ENCODE measurements around the gene SPACA6. TPM values are rescaled to one million over a fixed set of nuclear protein-coding genes. Genes with fewer than 3 reads are reported as not detected.
A peak's percentile ranks its signal among the peaks of the same experiment; 100 is the strongest.
"Not testable (repeated sequence)": the region's sequence is repeated elsewhere in the genome, so short reads cannot be mapped to it uniquely, and the experiment has no call there.

Gene SPACA6
- 1 to 10 TPM; 1.6 to 2.3 (median 2.1) TPM for total RNA-seq

DNA sequence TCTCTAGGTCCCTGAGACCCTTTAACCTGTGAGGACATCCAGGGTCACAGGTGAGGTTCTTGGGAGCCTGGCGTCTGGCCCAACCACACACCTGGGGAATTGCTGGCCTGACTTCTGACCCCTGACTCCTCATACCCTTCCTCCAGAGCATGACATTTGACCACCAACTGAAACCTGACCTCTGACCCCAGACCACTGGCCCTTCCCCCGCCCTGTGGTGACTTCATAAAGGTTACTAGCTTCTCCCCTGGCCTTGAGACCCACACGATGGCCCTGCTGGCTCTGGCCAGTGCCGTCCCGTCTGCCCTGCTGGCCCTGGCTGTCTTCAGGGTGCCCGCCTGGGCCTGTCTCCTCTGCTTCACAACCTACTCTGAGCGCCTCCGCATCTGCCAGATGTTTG lies at the start of gene SPACA6:
Gene SPACA6, plus strand, starts transcription at position 71 of the 400 bp plus-strand sequence. Its CDS starts 197 bp downstream, at position 268.
- Mint-ChIP-seq H3K4me1 (ENCODE audit: low read depth) (peaks cover 11% of the 10 kb centered on the region), H3K9me3 (no peaks in the 10 kb centered on the region), H3K36me3 (ENCODE audit: insufficient read depth) (peaks cover 3% of the 10 kb centered on the region), H3K27me3 (ENCODE audit: low read depth) (peaks cover 2% of the 10 kb centered on the region), H3K4me3 (no peak within 1 kb of the TSS)
- DNase-seq, result no peak
- ATAC-seq, result no peak

DNA sequence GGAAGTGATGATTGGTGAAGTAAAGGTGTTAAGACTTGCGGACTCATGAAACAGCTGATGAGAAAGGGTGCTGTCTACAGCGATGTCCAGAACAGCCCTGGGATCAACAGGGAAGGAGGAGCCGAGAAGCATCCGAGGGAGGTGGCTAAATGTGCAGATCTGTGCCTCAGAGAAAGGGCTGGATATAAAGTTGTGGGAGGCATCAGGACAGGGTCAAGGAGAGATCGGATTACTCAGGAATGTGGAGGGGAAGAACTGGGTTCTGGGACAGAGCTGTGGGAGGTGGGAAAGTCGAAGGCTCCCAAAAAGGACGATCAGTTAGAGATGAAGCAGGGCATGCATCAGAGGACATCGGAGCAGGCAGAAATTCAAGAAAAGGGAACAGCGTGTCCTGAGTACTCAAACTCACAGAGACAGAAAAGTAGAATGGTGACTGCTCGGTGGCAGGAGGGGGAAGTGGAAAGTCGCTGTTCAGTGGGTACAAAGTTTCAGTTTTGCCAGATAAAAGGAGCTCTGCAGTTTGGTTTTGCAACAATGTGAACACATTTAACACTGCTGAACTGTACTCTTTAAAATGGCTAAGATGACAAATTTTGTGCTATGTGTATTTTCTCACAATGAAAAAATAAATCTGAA lies 48.4 kb upstream of the SPACA6 start:
- Mint-ChIP-seq H3K9me3 (no peaks in the 10 kb centered on the region), H3K4me3 (no peak overlapping the region), H3K27me3 (ENCODE audit: low read depth) (peaks cover 13% of the 10 kb centered on the region), H3K36me3 (ENCODE audit: insufficient read depth) (no peaks in the 10 kb centered on the region), H3K4me1 (ENCODE audit: low read depth) (no peaks in the 10 kb centered on the region)
- no peak for ATAC-seq
- DNase-seq, result no peak

- peaks cover 19% of the 10 kb centered on the region for H3K27me3 Mint-ChIP-seq (ENCODE audit: low read depth)
- not testable (repeated sequence) for ATAC-seq
Measured at GRCh38 chr19:51646730-51647129, 46.4 kb upstream of the SPACA6 start, which contains the start of gene SIGLEC14. SIGLEC14 (minus strand) TSS chr19:51646825; CDS start chr19:51646759, 66 bp downstream.

DNA sequence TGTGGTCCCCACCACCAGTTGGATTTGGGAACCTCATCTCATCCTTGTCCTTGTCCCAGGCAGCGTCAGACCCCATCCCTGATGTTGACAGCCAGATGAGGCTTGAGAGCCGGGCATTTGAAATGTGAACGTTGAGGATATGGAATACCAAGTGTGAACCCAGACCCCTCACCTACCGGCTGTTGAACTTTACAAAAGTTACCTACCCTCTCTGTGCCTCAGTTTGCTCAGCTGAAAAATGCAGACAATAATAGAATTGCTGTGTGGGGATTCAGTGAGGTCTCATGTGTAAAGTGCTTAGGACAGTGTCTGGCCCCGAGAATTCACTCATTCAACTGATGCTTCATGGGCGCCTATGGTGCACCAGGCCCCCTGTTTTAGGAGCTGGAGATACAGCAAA lies 45.8 kb upstream of the SPACA6 start:
- ATAC-seq (no peak), DNase-seq (no peak)
- no peaks in the 10 kb centered on the region for H3K36me3 Mint-ChIP-seq (ENCODE audit: insufficient read depth)
- peaks cover 20% of the 10 kb centered on the region for H3K27me3 Mint-ChIP-seq (ENCODE audit: low read depth)
- no peaks in the 10 kb centered on the region for H3K9me3 Mint-ChIP-seq
- H3K4me1 Mint-ChIP-seq (ENCODE audit: low read depth), result no peaks in the 10 kb centered on the region
- no peak overlapping the region for H3K4me3 Mint-ChIP-seq

More at GRCh38 chr19:51646730-51647129, 46.4 kb upstream of the SPACA6 start, which contains the start of gene SIGLEC14:
- not testable (repeated sequence) for H3K36me3 Mint-ChIP-seq (ENCODE audit: insufficient read depth); H3K9me3 Mint-ChIP-seq; DNase-seq; H3K4me3 Mint-ChIP-seq; H3K4me1 Mint-ChIP-seq (ENCODE audit: low read depth)

DNA sequence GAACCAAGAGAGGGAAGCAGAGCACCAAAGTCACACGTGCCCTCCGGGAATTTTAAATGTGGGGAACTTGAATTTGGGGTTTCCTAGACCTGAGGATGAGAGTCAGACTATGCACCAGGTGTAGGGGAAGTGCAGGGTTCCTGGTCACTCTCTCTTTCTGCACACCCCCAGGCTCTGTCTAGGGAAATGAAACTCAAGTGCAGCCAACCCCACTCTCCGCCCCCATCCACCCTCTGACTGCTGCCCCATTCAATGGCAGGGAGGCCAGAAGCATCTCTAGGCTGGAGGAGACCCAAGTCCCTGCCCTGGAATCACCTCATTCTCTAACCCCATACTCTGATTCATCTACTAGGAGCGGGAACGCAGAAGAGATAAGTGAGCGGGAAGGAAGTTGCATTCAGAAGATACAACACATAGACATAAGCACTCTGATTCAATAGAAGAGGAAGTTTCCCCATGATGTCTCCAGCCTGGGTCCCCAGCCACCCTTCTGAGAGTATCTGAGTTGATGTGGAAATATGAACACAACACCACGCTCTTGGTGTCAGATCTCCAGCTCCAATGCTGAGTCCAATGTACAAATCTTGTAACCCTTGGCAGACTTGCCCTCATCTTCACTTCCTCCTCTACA lies 41.8 kb upstream of the SPACA6 start:
- no peak for DNase-seq
- H3K4me3 Mint-ChIP-seq, result no peak overlapping the region
- no peaks in the 10 kb centered on the region for H3K9me3 Mint-ChIP-seq
- H3K36me3 Mint-ChIP-seq (ENCODE audit: insufficient read depth), result no peaks in the 10 kb centered on the region
- no peaks in the 10 kb centered on the region for H3K4me1 Mint-ChIP-seq (ENCODE audit: low read depth)
- peaks cover 23% of the 10 kb centered on the region for H3K27me3 Mint-ChIP-seq (ENCODE audit: low read depth)
- ATAC-seq, result no peak

- H3K9me3 Mint-ChIP-seq, result no peaks in the 10 kb centered on the region
- no peaks in the 10 kb centered on the region for H3K36me3 Mint-ChIP-seq (ENCODE audit: insufficient read depth)
- H3K27me3 Mint-ChIP-seq (ENCODE audit: low read depth), result peaks cover 22% of the 10 kb centered on the region
- H3K4me3 Mint-ChIP-seq, result no peak overlapping the region
- peaks cover 5% of the 10 kb centered on the region for H3K4me1 Mint-ChIP-seq (ENCODE audit: low read depth)
- DNase-seq, result no peak
- no peak for ATAC-seq
Measured at GRCh38 chr19:51652266-51652665, 40.9 kb upstream of the SPACA6 start.

DNA sequence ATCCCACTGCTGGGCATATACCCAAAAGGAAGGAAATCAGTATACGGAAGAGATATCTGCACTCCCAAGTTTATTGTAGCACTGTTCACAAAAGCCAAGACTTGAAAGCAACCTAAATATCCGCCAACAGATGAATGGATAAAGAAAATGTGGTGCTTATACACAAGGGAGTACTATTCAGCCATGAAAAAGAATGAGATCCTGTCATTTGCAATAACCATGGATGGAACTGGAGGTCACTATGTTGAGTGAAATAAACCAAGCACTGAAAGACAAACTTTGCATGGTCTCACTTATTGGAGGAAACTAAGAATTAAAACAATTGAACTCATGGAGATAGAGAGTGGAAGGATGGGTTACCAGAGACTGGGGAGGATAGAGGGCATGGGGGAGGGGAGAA lies 40.0 kb upstream of the SPACA6 start:
- Mint-ChIP-seq H3K36me3 (ENCODE audit: insufficient read depth) (no peaks in the 10 kb centered on the region), H3K4me3 (no peak overlapping the region), H3K27me3 (ENCODE audit: low read depth) (peaks cover 19% of the 10 kb centered on the region), H3K4me1 (ENCODE audit: low read depth) (peaks cover 5% of the 10 kb centered on the region), H3K9me3 (no peaks in the 10 kb centered on the region)
- ATAC-seq (no peak), DNase-seq (no peak)

- DNase-seq, result no peak
- H3K36me3 Mint-ChIP-seq (ENCODE audit: insufficient read depth), result no peaks in the 10 kb centered on the region
- no peak overlapping the region for H3K4me3 Mint-ChIP-seq
- H3K4me1 Mint-ChIP-seq (ENCODE audit: low read depth), result peaks cover 5% of the 10 kb centered on the region
- no peaks in the 10 kb centered on the region for H3K9me3 Mint-ChIP-seq
- peaks cover 16% of the 10 kb centered on the region for H3K27me3 Mint-ChIP-seq (ENCODE audit: low read depth)
- ATAC-seq, result no peak
Measured at GRCh38 chr19:51654783-51655182, 38.3 kb upstream of the SPACA6 start.

DNA sequence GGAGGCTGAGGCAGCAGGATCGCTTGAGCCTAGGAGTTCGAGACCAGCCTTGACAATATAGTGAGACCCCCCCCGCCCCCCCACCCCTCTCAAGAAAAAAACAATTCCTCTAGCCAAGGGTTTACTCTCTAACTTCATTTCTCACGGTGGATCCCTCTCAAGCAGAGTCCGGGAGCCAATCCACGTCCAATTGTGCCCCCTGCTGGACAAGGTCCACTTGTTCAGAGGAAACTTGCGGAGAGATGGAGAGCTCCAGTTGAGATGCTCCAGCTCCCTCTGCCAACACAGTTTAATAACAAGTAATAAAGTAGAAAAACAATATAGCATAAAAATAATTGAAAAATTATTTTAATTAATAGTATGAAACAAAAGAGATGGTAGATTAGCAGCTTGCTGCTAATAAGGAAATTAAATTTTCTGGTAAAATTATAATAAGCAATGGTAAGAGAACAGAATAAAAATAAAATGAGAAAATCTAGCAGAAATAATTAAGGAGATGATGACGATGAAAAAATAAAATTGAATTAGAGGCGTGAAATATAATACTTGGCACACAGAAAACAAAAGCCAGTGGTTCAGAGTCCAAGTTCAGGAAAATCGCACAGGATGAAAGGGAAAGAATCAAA lies 32.0 kb upstream of the SPACA6 start:
- Mint-ChIP-seq H3K27me3 (ENCODE audit: low read depth) (peaks cover 29% of the 10 kb centered on the region), H3K4me1 (ENCODE audit: low read depth) (peaks cover 5% of the 10 kb centered on the region), H3K4me3 (no peak overlapping the region), H3K9me3 (no peaks in the 10 kb centered on the region), H3K36me3 (ENCODE audit: insufficient read depth) (no peaks in the 10 kb centered on the region)
- DNase-seq (peak; percentile 42), ATAC-seq (peak in 1 of 2 donors; percentile 66)

DNA sequence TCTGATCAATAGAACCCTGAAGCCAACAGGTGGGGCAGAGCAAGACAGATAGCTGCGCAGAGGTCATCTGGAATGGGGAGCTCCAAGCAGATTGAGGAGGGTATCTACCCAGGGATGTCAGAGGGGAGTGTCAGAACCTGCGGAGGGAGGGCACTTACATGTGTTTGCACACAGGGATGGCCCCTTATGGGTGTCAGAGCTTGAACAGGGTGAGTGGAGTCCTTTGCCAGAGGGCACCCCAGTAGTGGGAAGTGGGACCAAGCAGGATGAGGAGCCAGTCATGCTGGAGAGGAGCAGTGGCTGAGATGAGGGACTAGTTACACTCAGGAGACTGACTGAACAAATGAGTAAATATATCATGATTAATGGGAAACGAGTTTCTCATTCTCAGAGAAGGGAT lies 29.5 kb upstream of the SPACA6 start:
- Mint-ChIP-seq H3K4me3 (no peak overlapping the region), H3K9me3 (no peaks in the 10 kb centered on the region), H3K4me1 (ENCODE audit: low read depth) (peaks cover 2% of the 10 kb centered on the region), H3K36me3 (ENCODE audit: insufficient read depth) (no peaks in the 10 kb centered on the region), H3K27me3 (ENCODE audit: low read depth) (peaks cover 33% of the 10 kb centered on the region)
- DNase-seq (no peak), ATAC-seq (no peak)

DNA sequence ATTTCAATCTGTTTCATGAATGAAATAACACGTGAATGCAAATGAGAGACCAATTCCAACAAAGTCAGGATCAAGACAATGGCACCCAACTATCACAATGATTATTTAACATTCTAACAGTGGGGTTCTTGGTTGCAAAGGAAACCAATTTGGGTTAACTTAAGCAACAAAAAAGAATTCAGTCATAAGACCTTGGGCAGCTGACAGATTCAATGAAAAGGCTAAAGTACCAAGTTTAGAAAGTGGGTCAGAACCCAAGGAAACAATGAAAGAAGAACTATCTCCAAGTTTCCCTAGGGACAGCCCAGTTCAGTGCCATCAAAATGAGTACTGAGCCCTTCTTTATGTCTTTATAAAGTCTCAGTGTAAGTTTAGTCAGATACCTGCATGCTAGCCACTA lies 29.0 kb upstream of the SPACA6 start:
- DNase-seq, result no peak
- Mint-ChIP-seq H3K4me1 (ENCODE audit: low read depth) (peaks cover 7% of the 10 kb centered on the region), H3K9me3 (no peaks in the 10 kb centered on the region), H3K27me3 (ENCODE audit: low read depth) (peaks cover 33% of the 10 kb centered on the region), H3K36me3 (ENCODE audit: insufficient read depth) (no peaks in the 10 kb centered on the region), H3K4me3 (no peak overlapping the region)
- no peak for ATAC-seq

DNA sequence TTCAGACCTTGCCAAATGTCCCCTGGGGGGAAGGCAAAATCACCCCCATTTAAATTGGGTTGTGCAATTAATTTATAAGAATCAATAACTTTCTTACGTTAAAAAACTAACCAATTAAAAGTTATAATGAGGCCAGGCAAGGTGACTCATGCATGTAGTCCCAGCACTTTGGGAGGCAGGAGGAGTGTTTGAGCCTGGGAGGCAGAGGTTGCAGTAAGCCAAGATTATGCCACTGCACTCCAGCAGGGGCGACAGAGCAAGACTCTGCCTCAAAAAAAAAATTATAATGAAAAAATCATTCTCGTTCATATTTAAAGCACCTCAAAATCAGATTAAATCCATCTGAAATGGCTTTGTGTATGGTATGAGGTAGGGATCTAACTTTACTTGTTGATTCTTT lies 28.1 kb upstream of the SPACA6 start:
- ATAC-seq, result no peak
- H3K4me3 Mint-ChIP-seq, result no peak overlapping the region

GRCh38 chr19:51668216-51668615 lies 24.9 kb upstream of the SPACA6 start:
- Mint-ChIP-seq H3K36me3 (ENCODE audit: insufficient read depth) (no peaks in the 10 kb centered on the region), H3K4me3 (no peak overlapping the region), H3K9me3 (no peaks in the 10 kb centered on the region), H3K27me3 (ENCODE audit: low read depth) (peaks cover 20% of the 10 kb centered on the region), H3K4me1 (ENCODE audit: low read depth) (peaks cover 12% of the 10 kb centered on the region)
- ATAC-seq (no peak), DNase-seq (no peak)

More for the DNA sequence above, 28.1 kb upstream of the SPACA6 start:
- DNase-seq, result no peak
- Mint-ChIP-seq H3K27me3 (ENCODE audit: low read depth) (peaks cover 31% of the 10 kb centered on the region), H3K4me1 (ENCODE audit: low read depth) (peaks cover 12% of the 10 kb centered on the region), H3K36me3 (ENCODE audit: insufficient read depth) (no peaks in the 10 kb centered on the region), H3K9me3 (no peaks in the 10 kb centered on the region)

GRCh38 chr19:51675911-51676565 lies 17.1 kb upstream of the SPACA6 start:
- Mint-ChIP-seq H3K4me1 (ENCODE audit: low read depth) (peaks cover 16% of the 10 kb centered on the region), H3K4me3 (peak overlapping the region; percentile 59)
- ATAC-seq, result peak in 1 of 2 donors; percentile 20
- not testable (repeated sequence) for H3K27me3 Mint-ChIP-seq (ENCODE audit: low read depth); DNase-seq; H3K36me3 Mint-ChIP-seq (ENCODE audit: insufficient read depth); H3K9me3 Mint-ChIP-seq
